SKM-1 (cell line): ENCODE data around the gene DEPP1.

Source experiments
- DNase-seq: peaks from one replicate; lab custom pipeline; 2025; ENCODE audit not compliant: unreplicated experiment; lab: John Stamatoyannopoulos, UW

Gene DEPP1

DNA sequence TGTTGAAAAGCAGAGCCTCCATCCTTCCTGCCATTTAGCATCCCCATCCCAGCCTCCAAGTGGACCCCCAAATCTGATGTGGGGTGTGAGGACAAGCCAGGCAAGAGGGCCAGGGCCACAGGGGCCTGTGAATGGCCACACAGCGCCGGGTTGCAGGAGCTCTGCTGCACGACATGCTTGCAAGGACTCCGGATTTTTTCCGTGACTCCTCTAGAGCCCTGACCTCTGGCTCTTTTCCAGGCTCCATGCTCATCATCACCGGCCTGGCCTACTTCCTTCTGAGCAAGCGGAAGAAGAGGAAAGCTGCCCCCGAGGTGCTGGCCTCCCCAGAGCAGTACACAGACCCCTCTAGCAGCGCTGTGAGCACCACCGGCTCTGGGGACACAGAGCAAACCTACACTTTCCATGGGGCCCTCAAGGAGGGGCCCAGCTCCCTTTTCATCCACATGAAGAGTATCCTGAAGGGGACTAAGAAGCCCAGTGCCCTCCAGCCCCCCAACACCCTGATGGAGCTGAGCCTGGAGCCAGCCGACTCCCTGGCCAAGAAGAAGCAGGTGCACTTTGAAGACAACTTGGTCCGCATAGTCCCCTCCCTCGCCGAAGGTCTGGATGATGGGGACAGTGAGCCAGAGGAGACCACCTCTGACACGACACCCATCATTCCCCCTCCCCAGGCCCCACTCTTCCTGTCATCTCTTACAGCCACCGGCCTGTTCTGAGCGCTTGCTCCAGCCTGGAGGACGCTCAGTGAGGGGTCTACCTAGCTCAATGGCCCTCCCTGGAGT, 44.0 kb downstream of the DEPP1 start:
- no peak for DNase-seq

DNA sequence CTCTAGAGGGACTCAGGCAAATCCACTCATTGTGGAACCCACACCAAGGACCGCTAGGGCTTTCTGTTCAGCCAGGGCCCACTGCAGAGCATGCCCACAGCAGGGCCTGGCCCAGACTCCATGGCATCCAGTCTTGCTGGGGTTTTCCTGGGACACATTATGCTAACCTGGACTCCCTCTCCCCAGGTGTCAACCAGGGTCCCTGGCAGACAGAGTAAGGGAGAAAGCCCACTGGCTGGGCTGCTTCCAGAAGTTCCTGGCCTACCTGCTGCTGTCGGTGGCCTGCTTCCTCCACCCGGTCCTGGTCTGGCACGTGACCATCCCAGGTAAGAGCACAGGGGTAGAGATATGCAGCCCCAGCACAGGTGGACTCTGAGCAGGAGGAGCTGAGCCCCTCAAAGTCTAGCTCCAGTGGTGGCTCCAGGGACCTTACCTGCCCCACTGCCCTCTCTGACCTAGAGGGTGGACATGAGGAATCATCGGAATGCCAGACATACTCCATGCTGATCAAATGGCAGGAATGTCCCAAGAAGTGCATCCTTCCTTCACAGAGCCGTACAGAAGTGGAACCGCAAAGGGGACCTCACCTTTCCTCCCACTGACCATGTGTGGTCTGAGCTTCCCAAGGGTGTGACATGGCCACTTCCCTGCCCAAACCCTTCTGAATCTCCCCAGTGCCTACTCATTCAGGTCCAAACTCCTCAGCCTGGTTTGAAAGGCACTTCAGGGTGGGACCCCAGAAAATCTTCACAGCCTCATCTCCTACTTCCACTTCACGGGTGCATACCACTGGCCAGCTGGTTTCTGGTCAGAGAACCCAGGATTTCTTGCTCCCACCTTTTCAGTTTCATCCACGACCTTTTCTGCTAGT, 44.9 kb downstream of the DEPP1 start:
- no peak for DNase-seq

DNA sequence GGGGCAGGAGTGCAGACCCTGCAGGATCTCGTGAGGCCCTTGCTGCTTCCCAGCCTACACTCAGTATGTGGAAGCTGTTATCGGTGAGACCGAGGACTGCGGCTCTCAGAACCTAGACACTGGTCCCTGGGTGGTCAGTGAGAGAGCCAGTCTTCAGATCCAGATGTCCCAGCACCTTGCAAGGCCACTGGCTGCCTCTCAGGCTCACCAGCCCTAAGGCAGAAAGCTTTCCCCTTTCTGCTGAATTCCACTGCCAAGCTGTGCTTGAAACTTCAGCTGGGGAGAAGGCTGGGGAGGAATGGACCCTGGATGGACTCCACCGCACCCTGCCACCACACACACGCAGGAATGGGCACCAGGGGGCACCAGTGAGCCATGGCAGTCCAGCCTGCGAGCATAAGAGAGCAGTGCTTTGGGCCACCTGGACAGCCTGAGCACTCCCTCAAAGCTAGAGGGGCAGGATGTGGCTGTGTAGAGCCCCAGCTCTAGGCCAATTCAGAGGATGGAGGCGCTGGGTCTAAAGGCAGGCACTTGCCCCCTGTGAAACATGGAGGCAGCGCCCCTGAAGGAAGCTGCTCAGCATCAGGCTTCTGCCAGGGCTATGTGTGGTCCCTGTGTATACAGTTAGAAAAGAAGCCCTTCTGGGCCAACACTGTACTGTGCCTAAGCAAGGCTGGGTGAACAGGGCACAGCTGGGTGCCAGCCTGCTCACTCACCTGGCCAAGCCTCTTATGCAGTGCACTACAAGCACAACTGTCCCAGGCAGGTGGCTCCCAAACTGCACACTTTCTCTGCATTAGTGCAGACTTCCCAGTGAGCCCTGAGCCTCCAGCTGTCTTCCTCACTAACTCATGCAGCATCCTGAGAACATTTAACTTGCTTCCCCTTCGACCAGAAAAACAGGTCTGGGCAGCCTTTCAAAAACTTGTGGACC, 45.8 kb downstream of the DEPP1 start:
- DNase-seq, result peak; percentile 81

DNA sequence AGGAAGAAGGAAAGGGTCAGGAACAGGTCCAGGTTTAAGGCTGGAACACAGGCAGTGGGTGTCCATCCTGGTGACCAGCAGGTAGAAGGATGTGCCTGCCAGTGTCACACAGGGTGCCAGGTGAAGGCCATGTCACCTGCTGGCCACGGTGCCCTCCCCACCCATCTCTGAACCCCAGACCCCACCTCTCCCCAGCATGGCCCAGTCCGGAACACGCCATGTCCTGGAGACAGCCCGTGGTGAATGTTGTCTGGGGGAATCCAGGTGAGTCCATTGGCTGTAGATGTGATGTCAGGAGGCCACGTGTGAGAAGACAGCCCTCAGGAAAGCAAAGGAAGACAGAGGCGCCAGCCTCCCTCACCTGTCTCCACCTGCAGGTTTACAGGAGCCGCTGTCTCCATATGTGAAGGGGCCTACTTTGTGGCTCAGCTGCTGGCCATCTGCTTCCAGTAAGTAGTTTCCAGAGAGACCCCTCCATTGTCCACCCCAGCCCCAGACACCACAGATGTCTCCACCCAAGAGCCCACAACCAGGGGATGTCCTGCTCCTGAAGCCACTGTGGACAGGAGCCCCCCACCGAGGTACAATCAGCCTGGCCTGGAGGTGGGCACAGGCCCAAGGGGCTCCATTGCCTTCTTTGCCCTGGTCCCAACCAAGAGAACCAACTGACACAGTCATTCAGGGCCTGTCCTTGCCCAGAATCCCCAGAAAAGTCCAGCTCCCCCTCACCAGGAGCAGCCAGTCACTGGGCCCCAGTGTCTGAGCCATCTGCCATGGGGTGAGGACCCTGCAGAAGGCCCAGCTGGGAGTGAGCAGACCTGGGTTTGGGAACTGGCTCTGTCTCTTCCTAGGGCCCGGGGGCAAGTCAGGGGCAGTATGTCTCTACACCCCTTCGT, 46.7 kb downstream of the DEPP1 start:
- DNase-seq, result no peak

DNA sequence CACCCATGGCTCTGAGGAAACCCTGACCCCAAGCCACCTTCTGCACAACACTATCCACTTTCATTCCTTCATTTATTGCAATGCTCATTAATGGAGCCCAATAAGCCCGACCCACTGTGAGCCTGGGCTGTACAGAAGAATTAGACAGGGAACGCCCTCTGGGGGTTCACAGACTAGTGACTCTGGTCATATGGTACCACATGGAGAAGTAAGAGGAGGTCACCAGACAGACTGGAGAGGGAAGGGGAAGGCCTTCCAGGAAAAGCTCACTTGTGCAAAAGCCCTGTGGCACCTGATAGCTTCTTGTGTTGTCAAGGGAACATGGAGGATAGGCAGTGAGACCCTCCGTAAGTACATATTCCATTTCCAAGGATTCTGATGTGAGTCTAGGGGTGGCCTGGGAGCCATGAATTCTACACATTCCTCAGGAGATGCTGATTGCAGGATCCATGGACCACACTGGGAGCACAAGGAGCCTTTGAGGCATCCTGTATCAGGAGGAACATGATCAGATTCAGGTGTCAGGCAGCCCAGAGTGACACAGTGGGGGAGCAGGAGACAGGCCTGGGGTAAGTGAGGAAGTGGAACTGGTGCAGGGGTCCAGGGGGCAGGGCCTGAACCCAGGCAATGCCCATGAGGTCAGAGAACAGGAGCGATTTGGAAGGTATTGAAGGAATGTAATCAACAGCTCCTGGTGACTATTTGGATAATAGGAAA, 47.5 kb downstream of the DEPP1 start:
- no peak for DNase-seq

DNA sequence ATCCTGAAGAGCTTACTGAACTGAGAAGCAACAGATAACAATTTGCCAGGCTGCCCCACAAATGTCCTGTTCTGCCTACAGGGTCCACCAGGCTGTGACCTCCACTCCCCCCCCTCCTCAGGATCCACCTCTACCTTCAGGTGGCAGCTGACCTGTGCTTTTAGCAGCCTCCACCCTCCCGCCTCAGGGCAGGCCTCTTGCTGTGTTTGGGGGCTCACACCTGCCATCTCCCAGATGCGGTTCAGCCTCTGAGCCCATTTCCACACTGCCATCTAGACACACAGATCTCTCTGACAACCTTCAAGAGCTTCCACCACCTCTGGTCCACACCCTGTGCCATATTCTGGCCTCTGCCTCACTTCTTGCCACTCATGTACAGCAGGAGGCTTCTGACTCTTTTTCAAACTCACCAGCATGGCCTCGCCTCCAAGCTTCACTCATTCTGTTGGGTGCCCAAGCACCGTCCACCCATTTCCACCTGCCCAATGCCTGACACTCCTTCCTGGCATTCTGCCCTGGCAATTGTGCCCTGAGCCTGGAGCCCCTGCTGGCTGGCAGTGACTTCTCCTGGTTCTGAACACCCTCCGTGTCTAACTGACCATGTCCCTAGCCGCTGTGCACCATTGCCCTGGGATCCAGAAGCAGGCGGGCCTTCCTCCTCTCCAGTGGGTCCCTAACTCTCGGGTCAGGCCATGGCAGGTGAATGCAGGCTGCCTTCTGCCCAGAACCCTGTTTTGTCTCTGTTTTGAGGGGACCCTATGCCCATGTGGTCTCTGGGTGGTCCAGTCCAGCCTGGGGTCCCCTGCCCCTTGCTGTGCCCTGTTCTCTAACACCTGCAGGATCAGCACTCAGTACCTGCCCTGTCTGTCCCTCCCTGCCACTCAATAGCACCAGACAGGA, 49.0 kb downstream of the DEPP1 start:
- no peak for DNase-seq

DNA sequence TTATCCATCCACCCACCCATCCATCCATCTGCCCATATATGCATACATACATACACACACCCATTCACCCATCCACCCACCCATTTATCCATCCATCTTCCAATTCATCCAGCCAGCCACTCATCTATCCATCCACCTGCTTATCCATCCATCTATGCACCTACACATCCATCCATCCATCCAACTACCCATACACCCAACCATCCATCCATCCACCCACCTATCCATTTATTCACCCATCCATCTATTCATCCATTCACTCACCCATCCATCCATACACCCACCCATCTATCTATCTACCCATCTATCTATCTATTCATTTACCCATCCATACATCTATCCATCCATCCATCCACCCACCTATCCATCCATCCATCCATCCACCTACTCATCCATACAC, 50.1 kb downstream of the DEPP1 start:
- DNase-seq, result no peak

DNA sequence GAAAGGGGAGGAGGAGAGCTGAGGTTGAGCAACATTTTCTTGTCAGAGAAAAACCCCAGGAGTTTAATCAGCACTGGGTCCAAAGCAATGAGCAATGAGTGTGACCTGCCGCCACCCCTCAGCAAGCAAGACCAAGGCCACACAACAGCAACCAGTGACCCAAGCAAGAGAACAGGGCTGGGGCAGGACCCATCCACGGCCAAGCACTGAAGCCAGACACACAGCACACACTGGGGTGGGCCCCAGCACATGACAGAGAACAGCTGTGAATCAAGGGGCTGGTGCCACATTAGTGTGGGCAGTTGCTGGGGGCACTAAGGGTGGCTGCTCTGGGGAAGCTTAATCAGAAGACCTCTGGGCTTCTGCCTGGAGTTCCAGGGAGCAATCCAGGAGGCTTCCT, 51.3 kb downstream of the DEPP1 start:
- no peak for DNase-seq

DNA sequence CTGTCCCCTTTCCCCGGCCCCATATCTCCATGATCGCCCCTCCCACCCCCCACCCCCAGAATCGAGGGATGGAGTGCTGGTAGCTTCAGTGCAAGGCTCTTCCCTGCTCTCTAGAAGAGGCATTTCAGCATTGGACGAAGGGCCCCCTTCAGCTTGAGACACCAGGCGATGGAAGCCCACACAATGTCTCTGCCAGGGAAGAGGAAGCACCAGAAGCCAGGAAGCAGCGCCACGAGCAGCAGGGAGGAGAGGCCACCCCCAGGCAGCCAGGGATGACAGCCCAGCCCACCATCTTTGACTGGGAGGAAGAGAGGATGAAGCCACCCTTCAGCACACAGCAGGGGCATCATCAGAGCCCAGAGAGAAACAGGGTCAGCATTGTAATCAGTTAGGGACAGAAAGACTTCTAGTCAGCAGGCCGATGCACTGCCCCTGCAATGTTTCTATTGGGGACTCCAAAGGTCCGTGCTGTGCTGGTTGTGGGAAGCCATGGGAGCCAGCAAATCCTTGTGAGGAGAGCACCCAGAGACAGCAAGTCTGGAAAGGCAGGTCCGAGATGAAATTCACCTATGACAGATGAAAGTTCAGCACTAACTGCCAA, 51.8 kb downstream of the DEPP1 start:
- no peak for DNase-seq
